ENCODE data around the gene ZNF628.
"Not testable (repeated sequence)": the region's sequence is repeated elsewhere in the genome, so short reads cannot be mapped to it uniquely, and the experiment has no call there.

ZNF628 gene

DNA sequence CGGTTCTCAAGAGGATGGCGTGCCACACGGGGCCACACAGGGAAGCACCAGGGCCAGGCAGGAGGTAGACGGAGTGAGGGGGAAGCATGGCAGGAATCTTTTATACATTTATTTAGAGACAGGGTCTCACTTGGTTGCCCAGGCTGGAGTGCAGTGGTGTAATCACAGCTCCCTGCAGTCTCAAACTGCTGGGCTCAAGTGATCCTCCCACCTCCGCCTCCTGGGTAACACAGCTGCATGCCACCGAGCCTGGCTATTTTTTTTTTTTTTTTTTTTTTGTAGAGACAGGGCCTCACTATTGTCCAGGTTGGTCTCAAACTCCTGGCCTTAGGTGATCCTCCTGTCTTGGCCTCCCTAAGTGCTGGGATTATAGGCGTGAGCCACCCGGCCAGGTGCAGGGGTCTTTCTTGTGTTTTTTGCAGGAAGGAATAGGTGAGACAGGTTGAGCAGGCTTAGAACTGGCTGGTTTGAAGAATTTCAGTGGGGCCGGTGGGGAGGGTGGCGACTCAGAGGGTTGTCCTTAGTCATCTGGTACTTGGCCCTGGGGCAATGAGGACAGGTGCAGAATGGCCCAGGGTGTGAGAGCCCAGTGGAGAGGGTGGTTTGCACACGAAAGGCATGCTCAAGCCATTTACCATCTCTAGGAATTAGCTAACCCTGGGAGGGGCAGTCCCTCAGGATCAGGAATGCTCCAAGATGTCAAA is 19.4 kb downstream of the ZNF628 start:
- no peak overlapping the region for H3K4me3 ChIP-seq (ENCODE audit: low read depth, low read length)

DNA sequence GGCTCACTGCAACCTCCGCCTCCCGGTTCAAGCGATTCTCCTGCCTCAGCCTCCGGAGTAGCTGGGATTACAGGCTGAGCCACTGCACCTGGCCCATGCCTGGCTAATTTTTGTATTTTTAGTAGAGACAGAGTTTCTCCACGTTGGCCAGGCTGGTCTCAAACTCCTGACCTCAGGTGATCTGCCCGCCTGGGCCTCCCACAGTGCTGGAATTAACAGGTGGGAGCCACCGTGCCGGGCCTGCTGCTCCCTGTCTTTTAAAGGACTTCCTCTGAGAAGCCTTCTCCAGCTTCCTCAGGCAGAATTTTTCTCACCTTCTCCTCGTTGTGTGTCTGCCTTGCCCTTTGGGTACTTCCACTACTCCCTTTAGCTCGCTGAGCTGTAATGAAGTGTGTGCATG is 20.4 kb downstream of the ZNF628 start:
- not testable (repeated sequence) for H3K4me3 ChIP-seq (ENCODE audit: low read depth, low read length)

DNA sequence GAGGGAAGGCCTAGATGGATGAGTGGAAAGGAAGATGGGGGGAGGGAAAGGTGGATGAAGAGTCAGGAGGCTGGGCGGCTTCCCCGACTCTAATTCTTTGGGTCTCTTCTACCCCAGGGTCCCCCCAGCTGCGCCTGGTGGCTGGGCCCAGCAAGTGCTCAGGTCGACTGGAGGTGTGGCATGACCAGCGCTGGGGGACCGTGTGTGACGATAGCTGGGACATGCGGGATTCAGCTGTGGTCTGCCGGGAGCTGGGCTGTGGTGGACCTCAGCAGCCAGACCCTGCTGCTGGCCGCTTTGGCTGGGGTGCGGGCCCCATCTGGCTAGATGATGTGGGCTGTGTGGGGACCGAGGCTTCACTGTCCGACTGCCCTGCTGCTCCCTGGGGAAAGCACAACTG is 21.3 kb downstream of the ZNF628 start:
- no peak overlapping the region for H3K4me3 ChIP-seq (ENCODE audit: low read depth, low read length)

DNA sequence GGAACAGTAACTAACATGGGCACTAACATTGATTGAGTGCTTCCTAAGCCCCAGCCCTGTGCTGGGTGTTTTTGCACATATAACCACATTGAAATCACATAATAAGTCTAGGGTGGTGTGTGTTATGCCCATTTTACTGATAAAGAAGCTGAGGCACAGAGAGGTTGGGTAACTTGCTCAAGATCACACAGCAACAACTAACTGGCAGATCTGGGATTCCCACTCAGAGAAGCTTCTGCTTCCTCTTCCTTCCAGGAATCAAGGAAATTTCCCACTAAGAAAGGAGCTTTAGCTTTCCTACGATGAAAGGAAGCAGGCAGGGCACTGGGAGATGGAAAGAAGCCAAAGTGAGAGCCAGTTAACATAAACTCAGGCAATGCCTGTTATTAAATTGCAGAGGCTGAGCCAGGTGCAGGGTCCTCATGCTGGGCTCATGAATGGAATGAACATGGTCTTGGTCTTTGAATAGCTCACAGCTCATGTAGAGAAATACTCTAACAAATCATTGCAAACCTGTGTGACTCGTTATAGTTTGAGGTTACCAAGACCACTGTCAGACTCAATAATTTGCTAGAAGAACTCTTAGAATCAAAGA is 21.9 kb downstream of the ZNF628 start:
- no peak overlapping the region for H3K4me3 ChIP-seq (ENCODE audit: low read depth, low read length)

DNA sequence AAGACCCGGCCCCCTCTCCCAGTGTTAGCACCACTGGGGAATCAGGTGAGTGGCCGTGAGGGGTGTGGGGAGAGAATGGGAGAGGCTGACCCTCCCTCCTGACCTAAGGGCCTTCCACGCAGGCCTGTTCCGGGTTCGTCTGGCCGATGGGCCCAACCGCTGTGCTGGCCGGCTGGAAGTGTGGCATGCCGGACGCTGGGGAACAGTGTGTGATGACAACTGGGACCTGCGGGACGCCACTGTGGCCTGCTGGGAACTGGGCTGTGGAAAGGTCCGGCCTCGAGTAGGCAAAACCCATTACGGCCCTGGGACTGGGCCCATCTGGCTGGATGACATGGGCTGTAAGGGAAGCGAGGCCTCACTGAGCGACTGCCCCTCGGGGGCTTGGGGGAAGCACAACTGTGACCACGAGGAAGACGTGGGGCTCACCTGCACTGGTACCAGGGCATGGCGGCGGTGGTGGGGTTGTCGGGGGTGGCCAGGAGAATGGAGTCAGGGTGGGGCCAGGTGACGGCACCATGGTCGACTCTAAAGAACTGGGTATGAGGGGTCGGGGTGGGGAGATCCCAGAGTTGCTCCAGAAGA is 24.0 kb downstream of the ZNF628 start:
- H3K4me3 ChIP-seq (ENCODE audit: low read depth, low read length) = no peak overlapping the region

DNA sequence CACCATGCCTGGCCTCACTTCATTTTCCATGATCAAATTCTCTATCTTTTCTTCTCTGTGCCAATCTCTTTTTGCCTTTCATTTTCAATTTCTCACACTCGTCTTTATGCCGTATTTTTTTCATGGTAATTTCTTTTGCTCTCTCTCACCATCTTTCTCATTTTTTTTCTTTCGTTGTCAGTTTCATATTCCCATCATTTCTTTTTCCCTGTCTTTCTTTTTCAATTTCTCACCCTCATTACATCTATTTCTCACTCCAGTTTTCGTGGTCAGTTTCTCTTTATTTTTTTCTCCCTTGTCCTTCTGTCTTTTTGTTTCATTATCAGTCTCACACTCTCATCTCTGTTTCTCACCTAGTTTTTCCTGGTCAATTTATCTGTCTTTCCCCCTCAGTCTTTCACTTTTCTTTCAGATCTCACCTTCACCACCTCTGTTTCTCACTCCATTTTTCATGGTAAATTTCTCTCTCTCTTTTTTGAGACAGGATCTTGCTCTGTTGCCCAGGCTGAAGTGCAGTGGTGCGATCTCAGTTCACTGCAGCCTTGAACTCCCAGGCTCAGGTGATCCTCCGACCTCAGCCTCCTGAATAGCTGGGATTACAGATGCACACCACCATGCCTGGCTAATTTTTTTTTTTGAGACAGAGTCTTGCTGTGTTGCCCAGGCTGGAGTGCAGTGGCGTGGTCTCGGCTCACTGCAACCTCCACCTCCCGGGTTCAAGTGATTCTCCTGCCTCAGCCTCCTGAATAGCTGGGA is 26.0 kb downstream of the ZNF628 start:
- no peak overlapping the region for H3K4me3 ChIP-seq (ENCODE audit: low read depth, low read length)

DNA sequence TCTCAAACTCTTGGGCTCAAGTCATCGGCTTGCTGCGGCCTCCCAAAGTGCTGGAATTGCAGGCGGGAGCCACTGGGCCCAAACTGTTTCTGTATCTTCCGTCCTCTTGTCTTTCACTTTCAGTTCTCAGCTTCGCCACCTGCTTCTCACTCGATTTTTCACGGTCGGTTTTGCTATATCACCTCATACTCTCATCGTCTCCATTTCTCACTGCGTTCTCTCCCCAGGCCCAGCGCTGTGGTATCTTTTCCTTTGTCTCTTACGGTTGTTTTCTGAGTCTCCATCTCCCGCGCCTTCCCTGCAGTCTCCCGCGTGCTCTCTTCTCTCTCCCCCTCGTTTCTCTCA is 26.7 kb downstream of the ZNF628 start:
- H3K4me3 ChIP-seq (ENCODE audit: low read depth, low read length) = no peak overlapping the region

DNA sequence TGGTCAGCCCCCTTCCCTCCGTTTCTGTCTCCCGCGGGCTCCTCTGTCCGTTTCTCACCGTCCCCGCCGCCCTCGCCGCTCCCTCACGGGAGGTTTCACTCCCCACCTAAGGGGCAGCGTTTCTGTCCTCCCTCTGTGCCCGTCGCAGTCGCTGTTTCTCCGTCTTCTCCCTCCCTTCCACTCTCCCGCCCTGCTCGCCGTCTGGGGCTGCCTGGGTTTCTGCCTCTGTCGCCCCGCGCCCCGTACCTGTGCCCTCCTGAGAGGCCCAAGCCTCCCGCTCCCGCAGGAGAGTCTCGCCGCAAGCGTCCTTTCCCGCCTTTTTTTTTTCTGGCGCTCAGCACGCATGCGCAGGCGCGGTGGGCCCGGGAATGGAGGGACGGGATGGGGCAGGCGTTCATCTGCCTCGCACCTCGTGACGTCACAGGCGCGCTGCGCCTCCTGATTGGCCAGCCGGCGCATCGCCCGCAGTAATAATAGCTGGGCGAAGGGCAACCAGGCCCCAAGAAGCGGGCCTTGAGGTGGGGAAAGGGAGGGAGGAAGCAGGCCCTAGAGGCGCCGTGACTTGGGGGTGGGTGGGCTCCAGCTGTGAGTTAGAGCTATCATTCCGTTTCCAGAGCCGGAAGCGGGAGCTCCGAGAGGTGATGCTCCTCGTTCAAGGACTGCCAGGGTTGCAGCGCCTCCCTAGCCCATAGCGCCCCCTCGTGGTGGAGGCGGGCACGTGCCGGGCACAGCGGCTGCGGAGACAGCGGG is 27.3 kb downstream of the ZNF628 start:
- no peak overlapping the region for H3K4me3 ChIP-seq (ENCODE audit: low read depth, low read length)

DNA sequence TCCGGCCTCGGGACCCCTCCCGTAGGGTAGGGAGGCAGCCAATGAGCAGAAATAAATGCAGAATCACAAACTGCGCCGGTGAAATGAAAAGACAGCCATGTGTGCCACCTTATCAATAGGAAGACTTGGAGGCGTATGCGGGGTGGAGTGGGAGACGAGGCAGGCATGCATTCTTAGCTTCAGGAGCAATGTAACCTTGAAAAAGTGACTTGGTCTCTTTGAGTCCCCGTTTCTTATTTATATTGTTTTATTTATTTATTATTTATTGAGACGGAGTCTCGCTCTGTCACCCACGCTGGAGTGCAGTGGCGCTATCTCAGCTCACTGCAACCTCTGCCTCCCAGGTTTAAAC is 27.8 kb downstream of the ZNF628 start:
- no peak overlapping the region for H3K4me3 ChIP-seq (ENCODE audit: low read depth, low read length)

DNA sequence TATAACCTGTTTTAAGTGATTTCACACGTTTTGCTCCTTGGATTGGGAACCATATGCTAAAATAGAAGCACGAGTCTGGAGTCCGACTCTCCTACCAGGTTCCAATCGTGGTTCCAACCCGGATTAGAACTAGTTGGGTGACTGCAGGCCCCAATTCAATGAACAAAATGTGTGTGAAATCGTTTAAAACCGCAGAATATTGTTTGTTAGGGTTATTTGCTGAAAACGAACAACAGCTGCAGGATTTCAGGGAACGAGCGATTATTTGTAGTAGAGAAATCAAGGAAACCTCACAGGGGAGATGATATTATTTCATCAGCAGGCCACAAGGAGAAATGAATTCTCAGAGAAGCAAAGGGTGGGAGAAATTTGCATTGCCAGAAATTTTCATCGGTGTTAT is 28.6 kb downstream of the ZNF628 start:
- no peak overlapping the region for H3K4me3 ChIP-seq (ENCODE audit: low read depth, low read length)

DNA sequence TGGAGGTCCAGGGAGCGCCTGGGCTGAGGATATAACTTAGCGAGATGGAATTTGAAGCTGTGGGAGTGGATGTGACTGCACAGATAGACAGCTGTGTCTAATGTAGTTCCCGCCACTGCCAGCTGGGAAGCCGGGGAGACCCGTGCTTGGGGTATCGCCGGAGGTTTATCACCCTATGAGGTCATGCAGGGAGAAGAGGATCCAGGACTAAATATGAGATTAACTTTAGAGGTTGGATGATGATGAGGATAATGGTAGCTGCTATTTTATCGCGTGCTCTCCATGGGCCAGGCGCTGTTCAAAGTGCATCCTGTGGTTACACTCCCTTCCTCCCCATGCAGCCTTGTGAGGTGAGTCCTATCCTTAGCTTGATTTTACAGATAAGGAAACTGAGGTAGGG is 31.7 kb downstream of the ZNF628 start:
- no peak overlapping the region for H3K4me3 ChIP-seq (ENCODE audit: low read depth, low read length)

DNA sequence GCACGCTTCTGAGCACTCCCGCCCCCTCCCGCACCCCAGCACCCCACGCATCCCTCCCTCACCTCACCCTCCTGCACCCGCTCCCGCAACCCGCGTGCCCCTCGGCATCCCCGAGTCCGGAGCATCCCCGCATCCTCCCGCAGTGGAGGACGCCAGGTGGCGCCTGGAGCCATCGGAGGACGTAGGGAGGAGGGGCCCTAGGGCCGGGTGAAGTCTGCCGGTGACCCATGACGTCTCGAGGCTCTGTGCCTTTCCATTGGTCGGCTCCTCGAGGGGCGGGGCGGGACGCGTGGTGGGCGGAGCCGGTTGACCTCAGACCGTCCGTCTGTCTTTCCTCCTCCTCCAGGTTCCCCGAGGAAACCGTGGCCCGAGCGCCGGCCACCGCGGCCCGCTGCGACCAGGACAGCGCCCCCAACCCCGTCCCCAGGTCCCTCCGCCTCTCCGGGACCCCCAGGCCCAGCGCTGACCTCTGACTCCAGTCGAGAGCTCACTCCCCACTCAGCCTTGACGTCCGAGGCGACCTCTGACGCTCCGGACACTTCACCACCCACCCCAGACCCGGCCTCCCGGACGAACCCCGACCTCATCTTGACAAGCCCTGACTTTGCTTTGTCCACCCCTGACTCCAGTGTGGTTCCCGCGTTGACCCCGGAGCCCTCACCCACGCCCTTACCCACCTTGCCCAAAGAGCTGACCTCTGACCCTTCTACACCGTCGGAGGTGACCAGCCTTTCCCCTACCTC is 40.6 kb downstream of the ZNF628 start:
- no peak overlapping the region for H3K4me3 ChIP-seq (ENCODE audit: low read depth, low read length)

DNA sequence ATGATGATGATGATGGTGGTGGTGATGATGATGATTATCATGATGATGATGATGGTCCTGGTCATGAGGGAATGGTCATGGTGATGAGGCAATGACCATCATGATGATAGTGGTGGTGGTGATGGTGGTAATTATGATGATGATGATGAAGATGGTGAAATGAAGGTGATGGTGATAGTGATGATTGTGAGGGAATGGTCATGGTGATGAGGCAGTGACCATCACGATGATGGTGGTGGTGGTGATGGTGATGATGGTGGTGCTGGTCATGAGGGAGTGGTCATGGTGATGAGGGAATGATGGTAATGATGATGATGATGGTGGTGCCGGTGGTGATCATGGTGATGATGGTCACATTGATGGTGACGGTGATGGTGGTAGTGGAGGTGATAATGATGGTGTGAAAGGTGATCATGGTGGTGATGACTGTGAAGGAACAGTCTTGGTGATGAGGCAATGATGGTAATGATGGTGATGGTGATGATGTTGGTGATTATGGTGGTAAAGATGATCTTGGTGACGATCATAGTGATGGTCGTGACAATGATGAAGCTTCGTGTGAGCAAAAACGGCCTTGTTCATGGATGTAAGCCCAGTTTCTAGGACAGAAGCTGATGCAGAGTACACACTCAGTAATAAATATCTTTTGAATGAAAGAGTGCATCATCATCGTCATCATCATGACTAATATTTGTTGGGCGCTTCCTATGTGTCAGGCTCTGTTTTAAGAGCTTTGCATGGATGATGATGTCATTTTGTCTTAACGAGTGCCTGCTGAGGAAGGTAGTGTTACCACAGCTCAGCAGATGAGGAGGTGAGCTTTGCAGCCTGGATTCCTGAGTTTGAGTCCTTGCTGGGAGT is 43.3 kb downstream of the ZNF628 start:
- H3K4me3 ChIP-seq (ENCODE audit: low read depth, low read length) = no peak overlapping the region

DNA sequence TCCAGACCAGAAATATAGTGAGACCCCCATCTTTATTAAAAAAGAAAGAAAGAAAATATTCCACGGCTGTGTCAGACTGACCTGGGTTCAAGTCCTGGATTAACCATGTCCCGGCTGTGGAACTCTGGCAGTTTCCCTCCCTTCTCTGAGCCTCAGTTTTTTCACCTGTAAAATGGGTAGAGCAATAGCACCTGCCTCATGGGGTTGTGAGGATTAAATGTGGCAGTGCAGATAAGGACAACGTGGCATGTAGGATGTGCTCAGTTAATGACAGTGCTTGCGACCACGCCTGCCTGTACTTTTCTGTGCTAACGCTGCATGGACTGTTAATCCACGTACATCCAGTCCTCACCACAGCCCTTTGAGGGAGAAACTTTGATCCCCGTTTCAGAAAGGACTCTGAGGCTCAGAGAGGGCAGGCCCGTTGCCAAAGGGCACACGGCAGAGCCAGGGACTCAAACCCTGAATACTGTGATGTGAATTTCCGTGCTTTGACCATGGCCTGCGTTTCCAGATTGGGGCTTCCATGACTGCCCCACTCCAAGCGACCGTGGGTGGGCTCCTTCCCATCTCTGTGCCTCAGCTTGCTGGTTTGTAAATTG is 44.4 kb downstream of the ZNF628 start:
- no peak overlapping the region for H3K4me3 ChIP-seq (ENCODE audit: low read depth, low read length)

DNA sequence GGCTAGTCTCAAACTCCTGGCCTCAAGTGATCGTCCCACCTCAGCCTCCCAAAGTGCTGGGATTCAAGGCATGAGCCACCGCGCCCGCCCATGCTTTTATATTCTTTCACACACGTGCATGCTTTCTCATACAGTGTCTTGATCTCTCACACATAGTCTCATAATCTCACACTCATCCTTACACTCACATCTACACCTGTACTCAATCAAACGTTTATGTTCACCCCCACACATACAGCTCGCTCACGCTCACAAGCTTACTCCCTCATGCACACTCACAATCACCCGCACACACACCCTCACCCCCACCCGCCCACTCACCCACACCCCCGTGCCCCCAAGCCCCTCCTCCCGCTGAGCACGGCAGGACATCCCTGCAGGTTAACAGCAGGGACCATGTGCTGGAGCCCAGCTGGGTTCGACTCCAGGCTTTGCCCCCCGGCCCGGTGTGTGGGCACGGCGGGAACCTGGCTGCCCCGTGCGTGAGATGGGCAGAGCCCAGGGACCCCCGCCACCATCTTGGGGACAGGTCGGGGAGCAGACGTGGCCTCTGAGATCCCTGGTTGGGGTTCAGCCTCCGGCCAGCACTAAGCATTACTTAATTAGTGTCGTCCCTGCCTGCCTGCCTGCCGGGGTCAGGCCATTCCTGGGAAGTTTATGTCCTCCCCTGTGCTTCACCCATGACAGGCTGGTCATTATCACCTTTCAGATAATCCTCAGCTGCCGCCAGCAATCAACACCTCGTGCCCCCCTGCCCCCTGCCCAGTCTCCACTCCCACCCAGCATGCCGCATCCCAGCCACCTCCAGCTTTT is 49.1 kb downstream of the ZNF628 start:
- no peak overlapping the region for H3K4me3 ChIP-seq (ENCODE audit: low read depth, low read length)

DNA sequence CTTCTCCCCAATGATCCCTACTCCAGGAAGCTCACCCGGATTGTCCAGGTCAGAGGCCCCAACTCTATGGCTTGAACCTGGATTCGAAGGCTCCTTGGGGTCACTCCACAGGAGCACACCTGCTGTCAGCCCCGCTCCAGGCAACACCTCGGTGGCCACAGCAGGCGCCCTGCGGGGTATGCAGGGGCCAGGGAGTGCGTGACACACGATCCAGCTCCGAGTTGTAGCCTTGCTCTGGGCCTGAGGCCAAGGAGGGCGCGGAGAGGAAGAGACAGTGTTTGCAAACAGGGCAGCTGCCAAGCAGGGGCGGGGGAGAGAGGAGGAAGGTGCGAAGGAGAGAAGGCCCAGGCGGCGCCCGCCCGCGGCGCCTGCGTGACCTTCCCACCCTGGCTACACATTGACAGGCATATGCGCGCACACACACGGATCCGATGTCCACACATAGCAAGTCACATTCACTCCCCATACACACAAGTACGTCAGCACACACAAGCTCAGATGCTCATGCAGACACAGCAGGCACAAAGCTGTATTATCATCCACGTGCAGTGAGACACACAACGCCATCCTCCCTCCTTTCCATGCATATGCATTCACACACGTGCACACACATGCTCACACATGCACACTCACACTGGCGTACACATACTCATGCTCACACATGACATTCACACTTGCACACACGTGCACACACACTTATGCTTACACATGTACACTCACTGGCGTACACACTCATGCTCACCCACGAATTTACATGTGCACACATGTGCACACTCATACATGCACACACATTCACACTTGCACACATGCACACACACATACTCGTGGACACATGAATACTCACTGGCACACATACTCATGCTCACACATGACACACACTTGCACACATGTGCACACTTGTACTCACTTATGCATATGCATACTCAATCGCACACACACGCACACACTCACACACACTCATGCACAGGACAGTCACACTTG is 50.1 kb downstream of the ZNF628 start:
- no peak overlapping the region for H3K4me3 ChIP-seq (ENCODE audit: low read depth, low read length)
